Measurements from ENCODE around the gene DPH3. TPM values are rescaled to one million over a fixed set of nuclear protein-coding genes. Genes with fewer than 3 reads are reported as not detected.

DPH3 gene
- polyA plus RNA-seq, 1 of the 3 experiments (the other 2 are of a cell fraction) = 8.5 TPM

DNA sequence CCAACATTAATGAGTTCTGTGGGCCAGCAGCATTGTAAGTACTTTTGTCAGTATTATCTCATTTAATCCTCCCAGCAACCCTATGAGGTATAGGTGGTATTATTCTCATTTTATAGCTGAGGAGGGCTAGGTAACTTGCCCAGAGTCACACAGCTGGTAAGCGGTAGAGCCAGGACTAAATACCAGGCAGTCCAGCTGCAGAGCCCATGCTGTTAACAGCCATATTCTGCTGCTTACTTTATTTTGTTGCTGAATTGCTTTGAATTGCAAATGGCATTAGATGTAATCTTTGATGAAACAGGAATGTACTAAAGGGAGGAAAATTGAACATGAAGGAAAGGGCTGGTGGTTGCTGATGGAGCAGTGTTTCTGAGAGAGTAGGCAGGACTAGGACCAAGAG is 19.9 kb upstream of the DPH3 start:
- WGBS (ENCODE audit: low lambda C conversion rate) = 94% methylated on average over 1 of the region's 1 CpG
- Histone ChIP-seq H3K9me2 (no peaks in the 10 kb centered on the region), H3K27ac (ENCODE audit: low read depth in 2 of 2, low read length in 1 of 2) (no peak overlapping the region), H3K4me3 (ENCODE audit: low read depth in 2 of 2, low read length in 1 of 2) (no peak overlapping the region), H3K4me1 (ENCODE audit: control insufficient read depth in 1 of 2, insufficient read depth in 2 of 2, low read depth in 1 of 2, low read length in 1 of 2) (peaks cover 0 to 7% of the 10 kb centered on the region in 2 experiments; a peak in 1 of 4 replicates), H3K4me2 (no peak overlapping the region), H3F3A (replicated peaks; ENCODE audit: insufficient read depth) (no peaks in the 10 kb centered on the region), H3K79me2 (ENCODE audit: insufficient read depth) (no peaks in the 10 kb centered on the region), H4K20me1 (ENCODE audit: insufficient read depth) (no peaks in the 10 kb centered on the region), H2AFZ (ENCODE audit: low read depth) (no peak overlapping the region), H3K36me3 (replicated peaks in 1 of 2; ENCODE audit: control insufficient read depth in 1 of 2, insufficient read depth in 2 of 2, low read length in 1 of 2) (peaks cover 4 to 28% of the 10 kb centered on the region in 2 experiments), H3K9ac (no peak overlapping the region), H3K9me3 (no peaks in the 10 kb centered on the region), H3K27me3 (ENCODE audit: insufficient read depth) (no peaks in the 10 kb centered on the region)
- POLR2A ChIA-PET = interaction anchor here (1.4 kb wide), 1 partner anchor 20 kb away, joined by 3 read pairs; the partner anchor contains the start of genes DPH3 and OXNAD1
- CTCF ChIA-PET = interaction anchor here (2.4 kb wide), 1 partner anchor 19 kb away, joined by 7 read pairs; the partner anchor contains the start of genes DPH3 and OXNAD1
- TF ChIP-seq EZH2phosphoT487 (IDR thresholded peaks at IDR 0.05; ENCODE audit: borderline replicate concordance, low read depth) (no peak), RCOR1 (IDR thresholded peaks at IDR 0.05; ENCODE audit: low read length) (no peak), FOSL2 (IDR thresholded peaks at IDR 0.05; ENCODE audit: borderline replicate concordance, low read depth) (no peak), TEAD4 (IDR thresholded peaks at IDR 0.05; ENCODE audit: borderline replicate concordance, insufficient read depth) (no peak), MXI1 (IDR thresholded peaks at IDR 0.05; ENCODE audit: low read depth, low read length) (no peak), POLR2AphosphoS5 (IDR thresholded peaks at IDR 0.05; ENCODE audit: low read depth, low read length) (no peak), MEF2A (IDR thresholded peaks at IDR 0.05; ENCODE audit: borderline replicate concordance, low read depth) (no peak)
- TF ChIP-seq, protein P1, sequence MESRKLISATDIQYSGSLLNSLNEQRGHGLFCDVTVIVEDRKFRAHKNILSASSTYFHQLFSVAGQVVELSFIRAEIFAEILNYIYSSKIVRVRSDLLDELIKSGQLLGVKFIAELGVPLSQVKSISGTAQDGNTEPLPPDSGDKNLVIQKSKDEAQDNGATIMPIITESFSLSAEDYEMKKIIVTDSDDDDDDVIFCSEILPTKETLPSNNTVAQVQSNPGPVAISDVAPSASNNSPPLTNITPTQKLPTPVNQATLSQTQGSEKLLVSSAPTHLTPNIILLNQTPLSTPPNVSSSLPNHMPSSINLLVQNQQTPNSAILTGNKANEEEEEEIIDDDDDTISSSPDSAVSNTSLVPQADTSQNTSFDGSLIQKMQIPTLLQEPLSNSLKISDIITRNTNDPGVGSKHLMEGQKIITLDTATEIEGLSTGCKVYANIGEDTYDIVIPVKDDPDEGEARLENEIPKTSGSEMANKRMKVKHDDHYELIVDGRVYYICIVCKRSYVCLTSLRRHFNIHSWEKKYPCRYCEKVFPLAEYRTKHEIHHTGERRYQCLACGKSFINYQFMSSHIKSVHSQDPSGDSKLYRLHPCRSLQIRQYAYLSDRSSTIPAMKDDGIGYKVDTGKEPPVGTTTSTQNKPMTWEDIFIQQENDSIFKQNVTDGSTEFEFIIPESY (IDR thresholded peaks at IDR 0.05; ENCODE audit: borderline replicate concordance, low read depth) = no peak
- DNase-seq = no peak

DNA sequence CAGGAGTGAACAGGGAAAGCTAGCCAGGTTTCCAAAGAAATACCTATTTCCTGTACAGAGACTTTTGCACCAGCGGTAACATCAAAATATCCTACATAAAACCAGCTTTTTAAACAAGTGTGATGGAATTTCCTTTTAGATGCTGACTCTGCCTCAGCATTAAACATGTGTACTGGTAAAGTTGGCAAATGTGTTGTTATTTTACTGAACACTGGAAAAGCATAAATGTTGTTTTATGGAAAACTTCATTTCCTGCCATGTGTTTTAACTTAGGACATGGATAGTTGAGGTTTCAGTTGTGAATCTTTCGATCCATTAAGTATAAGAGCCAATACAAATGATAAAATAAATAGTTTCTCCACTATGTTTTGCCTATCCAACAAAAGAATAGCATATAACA is 15.9 kb upstream of the DPH3 start:
- CTCF ChIA-PET = interaction anchor here (1.7 to 2.7 kb wide), 3 partner anchors 10 to 316 kb away, joined by 5 to 13 read pairs (median 6); no protein-coding TSS in a partner anchor

More for the DNA sequence above, 15.9 kb upstream of the DPH3 start:
- no peak for DNase-seq
- peaks cover 3% of the 10 kb centered on the region for H3F3A ChIP-seq (replicated peaks; ENCODE audit: insufficient read depth)
- WGBS (ENCODE audit: low lambda C conversion rate) = 98% methylated on average over 2 of the region's 2 CpGs
- H3K79me2 ChIP-seq (ENCODE audit: insufficient read depth) = no peaks in the 10 kb centered on the region
- no peaks in the 10 kb centered on the region for H3K27me3 ChIP-seq (ENCODE audit: insufficient read depth)
- H3K4me3 ChIP-seq (ENCODE audit: low read depth in 2 of 2, low read length in 1 of 2) = no peak overlapping the region
- peaks cover 0 to 35% of the 10 kb centered on the region in 2 experiments for H3K36me3 ChIP-seq (replicated peaks in 1 of 2; ENCODE audit: control insufficient read depth in 1 of 2, insufficient read depth in 2 of 2, low read length in 1 of 2)
- H3K9ac ChIP-seq = no peak overlapping the region
- no peaks in the 10 kb centered on the region for H3K4me1 ChIP-seq (ENCODE audit: control insufficient read depth in 1 of 2, insufficient read depth in 2 of 2, low read depth in 1 of 2, low read length in 1 of 2)
- no peaks in the 10 kb centered on the region for H4K20me1 ChIP-seq (ENCODE audit: insufficient read depth)
- H3K9me2 ChIP-seq = no peaks in the 10 kb centered on the region
- POLR2A ChIA-PET = no interaction called here
- TF ChIP-seq EZH2phosphoT487 (IDR thresholded peaks at IDR 0.05; ENCODE audit: borderline replicate concordance, low read depth) (no peak), YY1 (IDR thresholded peaks at IDR 0.05; ENCODE audit: low read depth) (no peak), RFX5 (IDR thresholded peaks at IDR 0.05; ENCODE audit: low read length) (no peak), RCOR1 (IDR thresholded peaks at IDR 0.05; ENCODE audit: low read length) (no peak), NRF1 (IDR thresholded peaks at IDR 0.05; ENCODE audit: low read depth, low read length) (no peak)
- TF ChIP-seq, protein P2, sequence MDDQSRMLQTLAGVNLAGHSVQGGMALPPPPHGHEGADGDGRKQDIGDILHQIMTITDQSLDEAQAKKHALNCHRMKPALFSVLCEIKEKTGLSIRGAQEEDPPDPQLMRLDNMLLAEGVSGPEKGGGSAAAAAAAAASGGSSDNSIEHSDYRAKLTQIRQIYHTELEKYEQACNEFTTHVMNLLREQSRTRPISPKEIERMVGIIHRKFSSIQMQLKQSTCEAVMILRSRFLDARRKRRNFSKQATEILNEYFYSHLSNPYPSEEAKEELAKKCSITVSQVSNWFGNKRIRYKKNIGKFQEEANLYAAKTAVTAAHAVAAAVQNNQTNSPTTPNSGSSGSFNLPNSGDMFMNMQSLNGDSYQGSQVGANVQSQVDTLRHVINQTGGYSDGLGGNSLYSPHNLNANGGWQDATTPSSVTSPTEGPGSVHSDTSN (IDR thresholded peaks at IDR 0.05) = no peak
- H3K27ac ChIP-seq (ENCODE audit: low read depth in 2 of 2, low read length in 1 of 2) = no peak overlapping the region; a peak in 1 of 4 replicates
- H3K9me3 ChIP-seq = no peaks in the 10 kb centered on the region
- no peak overlapping the region for H3K4me2 ChIP-seq
- H2AFZ ChIP-seq (ENCODE audit: low read depth) = no peak overlapping the region

Measured in SK-N-SH (cell line).